ELF-1 (cell line): ENCODE results near the gene GCNT2.
"Not testable (repeated sequence)": the region's sequence is repeated elsewhere in the genome, so short reads cannot be mapped to it uniquely, and the experiment has no call there.

Experiments
- DNase-seq: peaks from one replicate; pipeline ENCODE4 v3.0.0-alpha.2; 2016; ENCODE audit warnings: low read depth, low spot score

The GCNT2 gene

DNA sequence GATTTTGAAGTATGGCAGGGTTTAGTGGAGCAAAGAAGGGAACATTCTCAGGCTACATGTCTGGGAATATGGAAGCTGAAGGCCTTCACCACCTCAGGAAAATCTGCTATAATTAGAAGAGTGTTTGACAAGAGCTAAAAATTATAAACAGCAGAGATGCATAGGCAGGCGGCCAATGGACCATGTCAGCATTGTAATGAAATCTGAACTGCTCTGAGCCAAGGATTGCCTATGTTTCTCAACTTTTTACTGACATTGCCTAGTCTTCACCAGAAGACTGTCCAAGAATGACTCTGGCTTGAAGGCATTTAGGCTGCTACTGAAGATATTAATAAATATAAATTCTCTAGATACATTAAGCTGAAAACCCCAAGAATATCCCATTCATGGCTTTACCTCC is 89.1 kb downstream of the GCNT2 start:
- no peak for DNase-seq

DNA sequence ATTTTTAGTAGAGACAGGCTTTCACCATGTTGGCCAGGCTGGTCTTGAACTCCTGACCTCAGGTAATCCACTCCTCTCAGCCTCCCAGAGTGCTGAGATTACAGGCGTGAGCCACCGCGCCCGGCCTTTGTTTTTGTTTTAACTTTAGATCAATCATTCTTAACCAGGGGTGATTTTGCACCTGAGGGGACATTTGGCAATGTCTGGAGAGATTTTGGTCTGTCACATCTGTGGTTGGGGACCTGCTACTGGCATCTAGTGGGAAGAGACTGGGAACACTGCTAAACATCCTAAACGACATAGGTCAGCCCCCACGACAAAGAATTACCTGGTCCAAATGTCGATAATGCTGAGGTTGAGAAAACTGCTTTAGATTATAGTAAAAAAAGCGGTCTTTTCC is 91.0 kb downstream of the GCNT2 start:
- DNase-seq: peak; percentile 84

DNA sequence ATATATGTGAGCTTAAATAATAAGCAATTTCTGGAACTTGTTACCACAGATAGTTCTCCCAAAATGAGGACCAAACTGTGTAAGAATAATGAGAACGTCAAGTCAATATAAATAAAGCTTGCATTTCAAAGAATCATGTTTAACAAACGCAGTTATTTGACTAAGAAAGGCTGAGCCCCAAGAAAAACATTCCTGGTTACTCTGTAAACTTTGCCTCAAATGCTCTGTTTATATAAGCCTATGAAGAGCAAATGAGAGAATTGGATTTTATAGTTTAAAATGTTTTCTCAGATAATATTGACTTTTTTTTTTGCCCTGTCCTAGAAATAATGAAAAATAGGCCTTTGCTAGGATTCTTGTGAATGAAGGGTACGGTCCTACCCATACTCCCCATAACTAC is 91.9 kb downstream of the GCNT2 start:
- DNase-seq: no peak

DNA sequence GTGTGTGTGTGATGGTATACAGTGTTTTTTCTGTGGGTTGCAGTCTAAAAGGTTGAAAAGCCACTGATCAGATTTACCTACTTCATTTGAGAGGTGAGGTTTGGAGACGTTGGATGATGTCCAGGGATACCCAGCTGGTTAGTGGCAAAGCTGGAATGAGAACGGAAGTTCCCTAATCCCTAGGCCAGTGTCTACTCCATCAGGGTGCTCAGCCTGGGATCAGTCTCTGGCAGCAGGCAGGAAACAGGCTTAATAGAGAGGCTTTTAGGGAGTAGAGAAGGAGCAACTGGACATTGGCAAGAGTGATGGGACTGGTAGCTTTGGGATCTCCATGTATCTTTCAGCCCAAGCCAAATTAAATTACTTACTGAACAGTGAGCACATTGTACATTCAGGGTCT is 92.6 kb downstream of the GCNT2 start:
- no peak for DNase-seq

DNA sequence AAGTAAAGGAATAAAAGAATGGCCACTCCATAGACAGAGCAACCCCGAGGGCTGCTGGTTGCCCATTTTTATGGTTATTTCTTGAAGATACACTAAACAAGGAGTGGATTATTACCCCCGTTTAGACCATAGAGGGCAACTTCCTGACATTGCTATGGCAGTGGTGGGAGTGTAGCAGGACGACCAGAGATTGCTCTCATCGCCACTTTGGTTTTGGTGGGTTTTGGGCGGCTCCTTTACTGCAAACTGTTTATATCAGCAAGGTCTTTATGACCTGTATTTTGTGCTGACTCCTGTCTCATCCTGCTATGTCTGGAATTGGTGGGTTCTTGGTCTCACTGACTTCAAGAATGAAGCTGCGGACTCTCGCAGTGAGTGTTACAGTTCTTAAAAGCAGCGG is 94.5 kb downstream of the GCNT2 start:
- DNase-seq: no peak

DNA sequence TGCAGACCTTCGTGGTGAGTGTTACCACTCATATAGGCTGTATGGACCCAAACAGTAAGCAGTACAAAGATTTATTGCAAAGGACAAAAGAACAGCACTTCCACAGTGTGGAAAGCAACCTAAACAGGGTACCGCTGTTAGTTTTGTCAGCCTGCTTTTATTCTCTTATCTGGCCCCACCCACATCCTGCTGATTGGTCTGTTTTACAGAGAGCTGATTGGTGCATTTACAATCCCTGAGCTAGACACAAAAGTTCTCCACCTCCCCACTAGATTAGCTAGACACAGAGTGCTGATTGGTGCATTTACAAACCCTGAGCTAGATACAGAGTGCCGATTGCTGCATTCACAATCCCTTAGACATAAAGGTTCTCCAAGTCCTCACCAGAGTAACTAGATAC is 95.1 kb downstream of the GCNT2 start:
- not testable (repeated sequence) for DNase-seq

DNA sequence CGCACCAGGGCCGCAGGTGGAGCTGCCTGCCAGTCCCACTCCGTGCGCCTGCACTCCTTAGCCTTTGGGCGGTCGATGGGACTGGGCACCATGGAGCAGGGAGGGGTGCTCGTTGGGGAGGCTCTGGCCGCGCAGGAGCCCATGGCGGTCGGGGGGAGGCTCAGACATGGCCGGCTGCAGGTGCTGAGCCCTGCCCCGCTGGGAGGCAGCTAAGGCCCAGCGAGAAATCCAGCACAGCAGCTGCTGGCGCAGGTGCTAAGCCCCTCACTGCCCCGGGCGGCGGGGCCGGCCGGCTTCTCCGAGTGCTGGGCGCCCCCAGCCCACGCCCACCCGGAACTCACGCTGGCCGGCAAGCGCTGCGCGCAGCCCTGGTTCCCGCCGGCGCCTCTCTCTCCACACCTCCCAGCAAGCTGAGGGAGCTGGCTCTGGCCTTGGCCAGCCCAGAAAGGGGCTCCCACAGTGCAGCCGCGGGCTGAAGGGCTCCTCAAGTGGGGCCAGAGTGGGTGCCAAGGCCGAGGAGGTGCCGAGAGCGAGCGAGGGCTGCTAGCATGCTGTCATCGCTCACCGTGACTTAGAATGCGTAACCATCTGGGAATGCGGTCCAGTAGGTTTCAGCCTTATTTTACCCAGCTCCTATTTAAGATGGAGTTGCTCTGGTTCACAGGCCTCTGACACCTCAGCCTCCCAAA is 96.0 kb downstream of the GCNT2 start:
- DNase-seq: no peak

DNA sequence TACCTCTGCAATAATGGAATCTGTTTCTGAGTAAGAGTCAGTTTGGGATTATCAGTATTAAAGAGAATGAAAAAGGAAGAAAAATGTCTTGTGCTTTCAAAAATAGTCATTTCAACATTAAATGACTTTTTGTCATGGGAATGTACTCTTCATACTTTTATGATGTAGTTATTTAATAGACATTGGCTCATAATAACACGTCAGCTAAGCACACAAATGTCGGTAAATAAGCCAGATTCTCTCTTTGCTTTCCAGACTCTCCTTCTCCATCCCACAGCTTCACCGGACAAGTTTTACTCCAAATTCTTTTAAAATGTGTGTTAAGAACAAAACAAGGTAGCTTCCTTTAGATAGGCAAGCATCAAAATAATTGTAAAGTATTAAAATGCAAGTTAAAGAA is 97.3 kb downstream of the GCNT2 start:
- no peak for DNase-seq

DNA sequence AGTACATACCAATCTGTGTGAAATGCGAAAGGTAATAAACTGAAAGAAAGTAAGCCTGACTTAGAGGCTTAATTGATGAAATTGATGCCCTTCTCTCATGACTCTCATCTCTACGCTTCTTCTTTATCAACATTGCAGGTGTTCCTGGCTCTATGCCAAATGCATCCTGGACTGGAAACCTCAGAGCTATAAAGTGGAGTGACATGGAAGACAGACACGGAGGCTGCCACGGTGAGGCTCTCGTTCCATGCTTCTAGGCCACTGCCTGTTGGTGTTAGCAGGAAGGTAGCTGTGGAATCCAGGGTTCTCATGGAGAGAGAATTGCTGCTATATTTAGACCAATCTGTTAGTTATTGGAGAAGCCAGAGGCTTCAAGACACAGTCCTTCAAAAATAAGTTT is 100.1 kb downstream of the GCNT2 start:
- DNase-seq: no peak

DNA sequence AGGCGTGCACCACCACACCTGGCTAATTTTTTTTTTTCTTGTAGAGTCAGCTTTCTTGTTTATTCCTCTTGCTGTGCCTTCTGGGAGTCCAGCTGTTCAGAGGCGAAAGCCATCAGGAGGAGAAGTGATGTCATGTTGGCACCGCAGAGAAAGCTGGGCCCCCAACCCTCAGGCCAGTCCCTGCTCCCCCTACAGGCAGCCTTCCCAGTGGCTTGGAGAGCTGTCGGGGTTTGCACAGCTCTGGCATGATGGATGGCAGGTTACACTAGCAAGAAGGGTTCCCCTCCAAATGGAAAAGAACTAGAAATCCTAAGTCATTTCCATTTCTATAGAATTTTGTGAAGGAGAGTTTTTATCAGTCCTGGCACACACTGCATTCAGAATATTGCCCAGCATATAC is 100.7 kb downstream of the GCNT2 start:
- DNase-seq: peak; percentile 16

DNA sequence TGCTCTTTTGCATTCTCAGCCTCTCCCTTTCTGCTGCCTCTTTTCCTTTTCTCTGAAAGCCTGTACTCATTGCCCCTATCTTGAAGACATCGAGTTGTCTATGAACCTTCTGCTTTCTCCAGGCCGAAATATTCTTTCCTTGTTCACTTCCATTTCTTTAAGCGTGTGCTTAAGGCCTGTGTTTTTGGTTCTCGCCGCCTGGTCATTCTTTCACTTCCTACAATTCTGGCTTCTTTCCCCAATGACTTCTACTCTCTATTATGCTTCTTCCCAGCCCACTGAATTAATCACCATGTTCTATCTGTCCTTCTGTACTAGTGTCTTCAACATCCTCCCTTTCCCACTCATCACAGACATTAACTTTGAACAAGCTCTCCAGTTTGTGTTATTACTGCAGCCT is 103.7 kb downstream of the GCNT2 start:
- DNase-seq: no peak

DNA sequence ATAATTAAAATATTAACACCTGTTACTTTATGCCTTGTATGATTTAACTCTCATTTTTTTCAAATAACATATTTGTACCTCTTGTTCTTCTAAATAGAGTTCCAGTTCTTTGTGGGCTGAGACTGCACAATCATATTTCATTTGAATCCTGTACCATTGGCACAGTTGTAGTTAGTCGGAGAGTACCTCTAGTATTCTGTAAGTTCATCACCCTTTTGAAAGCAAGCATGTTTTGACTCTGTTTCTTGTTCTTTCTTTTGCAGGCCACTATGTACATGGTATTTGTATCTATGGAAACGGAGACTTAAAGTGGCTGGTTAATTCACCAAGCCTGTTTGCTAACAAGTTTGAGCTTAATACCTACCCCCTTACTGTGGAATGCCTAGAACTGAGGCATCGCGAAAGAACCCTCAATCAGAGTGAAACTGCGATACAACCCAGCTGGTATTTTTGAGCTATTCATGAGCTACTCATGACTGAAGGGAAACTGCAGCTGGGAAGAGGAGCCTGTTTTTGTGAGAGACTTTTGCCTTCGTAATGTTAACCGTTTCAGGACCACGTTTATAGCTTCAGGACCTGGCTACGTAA is 105.1 kb downstream of the GCNT2 start:
- DNase-seq: no peak

DNA sequence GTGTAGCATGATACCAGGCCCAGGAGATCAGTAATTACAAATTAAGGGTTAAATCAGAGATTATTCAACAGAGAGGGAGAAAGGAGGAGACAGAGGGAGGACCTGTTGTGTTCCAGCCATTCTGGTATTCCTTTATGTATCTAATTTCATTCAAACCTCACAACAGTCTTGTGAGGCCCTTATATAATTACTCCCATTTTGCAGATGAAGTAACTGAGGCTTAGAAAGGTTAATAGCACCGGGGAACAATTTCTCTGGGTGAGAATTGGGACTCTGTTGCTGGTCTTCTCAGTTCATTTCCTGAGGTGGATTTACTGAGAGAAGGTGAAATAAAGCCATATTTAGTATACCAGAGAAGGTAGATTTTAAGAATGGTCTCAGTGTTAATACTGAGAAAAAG is 106.6 kb downstream of the GCNT2 start:
- DNase-seq: no peak

DNA sequence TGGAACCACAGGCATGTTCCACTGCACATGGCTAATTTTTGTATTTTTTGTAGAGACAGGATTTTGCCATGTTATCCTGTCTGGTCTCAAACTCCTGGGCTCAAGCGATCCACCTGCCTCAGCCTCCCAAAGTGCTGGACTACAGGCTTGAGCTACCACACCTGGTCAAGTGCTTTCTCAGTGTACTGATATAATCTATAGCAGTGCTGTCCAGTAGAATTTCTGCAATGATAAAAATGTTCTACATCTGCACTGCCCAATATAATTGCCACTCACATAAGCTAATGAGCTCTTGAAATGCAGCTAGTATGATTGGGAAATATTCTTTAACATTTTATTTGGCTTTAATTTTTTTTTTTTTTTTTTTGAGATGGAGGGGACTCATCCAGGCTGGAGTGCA is 109.0 kb downstream of the GCNT2 start:
- no peak for DNase-seq

DNA sequence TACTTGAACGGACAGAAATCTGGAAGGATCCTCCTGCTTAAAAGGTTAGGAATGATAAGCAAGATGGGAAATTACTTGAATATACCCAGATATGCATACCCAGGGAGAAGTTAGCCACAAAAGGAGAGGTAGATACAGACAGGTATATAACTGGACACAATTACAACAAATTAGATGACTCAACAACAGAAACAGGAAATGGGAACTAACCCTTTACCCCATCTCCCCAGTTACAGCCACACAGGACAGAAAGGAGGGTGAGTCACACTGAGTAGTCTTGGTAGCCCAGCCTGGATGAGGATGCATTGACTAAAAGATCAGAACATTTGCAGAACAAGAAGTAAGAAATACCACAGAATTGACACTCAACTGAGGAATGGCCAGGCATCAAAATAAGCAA is 112.1 kb downstream of the GCNT2 start:
- no peak for DNase-seq

DNA sequence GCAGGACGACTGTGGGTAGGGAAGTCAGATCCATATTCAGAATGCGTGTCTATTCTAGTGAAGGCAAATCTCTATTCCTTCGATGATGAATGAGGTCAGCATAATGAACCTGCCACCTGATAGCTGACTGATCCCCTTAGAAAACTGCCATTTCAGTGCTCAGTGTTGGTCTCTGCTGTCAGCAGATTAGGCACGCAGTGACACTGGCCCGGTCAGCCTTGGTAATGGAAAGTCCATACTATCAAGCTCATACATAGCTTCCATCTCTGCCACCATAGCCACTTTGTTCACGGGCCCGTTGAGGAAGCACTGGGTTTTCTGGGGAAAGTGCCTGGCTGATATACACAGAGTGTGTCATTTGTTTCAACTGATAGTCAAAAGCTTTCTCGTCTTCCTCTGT is 119.3 kb downstream of the GCNT2 start:
- DNase-seq: no peak

DNA sequence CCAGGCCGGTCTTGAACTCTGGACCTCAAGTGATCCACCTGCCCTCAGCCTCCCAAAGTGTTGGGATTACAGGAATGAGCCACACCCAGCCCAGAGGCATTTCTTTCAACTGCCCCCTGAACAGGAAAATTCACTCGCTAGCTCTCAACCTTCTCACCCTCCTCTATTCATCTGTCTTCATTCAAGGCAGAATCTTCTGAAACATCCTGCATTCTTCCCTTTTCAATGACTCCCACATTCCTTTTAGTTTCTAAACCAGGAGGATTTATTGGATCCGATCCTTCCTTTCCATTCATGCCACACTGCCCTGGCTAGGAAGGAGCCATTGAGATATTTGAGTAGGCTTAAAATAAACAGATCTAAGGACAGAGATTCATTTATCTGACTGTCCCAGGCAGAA is 120.4 kb downstream of the GCNT2 start:
- peak; percentile 60 for DNase-seq

DNA sequence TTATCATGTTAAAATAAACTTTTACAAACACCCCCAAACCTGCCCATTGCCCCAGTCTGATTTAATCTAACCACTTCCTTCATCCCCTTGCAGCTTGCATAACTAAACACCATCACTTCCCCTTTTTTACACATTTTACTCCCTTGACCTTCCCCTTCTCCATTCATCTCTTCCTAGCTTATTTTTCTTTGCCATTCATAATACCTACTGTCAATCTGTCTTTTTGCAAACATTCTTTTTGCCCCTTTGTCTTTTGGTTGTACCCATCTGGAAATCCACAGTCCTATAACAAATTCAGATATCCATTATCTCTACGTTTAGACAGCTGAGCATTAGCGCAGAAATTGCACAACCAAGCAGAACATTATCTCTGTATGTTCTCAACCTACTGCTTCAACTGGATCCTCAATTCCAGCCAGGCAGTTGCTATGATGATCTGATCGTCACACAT is 122.1 kb downstream of the GCNT2 start:
- DNase-seq: no peak

DNA sequence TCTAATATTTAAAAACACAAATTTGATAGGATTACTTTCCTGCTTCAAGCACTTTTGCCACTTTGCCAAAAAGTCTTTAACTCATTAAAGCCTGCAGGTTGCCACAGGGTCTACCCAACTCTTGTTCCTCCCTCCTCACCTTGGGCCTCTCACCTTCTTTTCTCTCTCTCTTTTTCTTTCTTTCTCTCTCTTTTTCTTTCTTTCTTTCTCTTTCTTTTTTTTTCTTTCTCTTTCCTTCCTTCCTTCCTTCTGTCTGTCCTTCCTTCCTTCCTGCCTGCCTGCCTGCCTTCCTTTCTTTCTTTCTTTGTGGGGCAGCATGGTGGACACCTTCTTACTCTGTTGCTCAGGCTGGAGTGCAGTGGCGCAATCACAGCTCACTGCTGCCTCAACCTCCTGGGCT is 123.1 kb downstream of the GCNT2 start:
- DNase-seq: no peak

DNA sequence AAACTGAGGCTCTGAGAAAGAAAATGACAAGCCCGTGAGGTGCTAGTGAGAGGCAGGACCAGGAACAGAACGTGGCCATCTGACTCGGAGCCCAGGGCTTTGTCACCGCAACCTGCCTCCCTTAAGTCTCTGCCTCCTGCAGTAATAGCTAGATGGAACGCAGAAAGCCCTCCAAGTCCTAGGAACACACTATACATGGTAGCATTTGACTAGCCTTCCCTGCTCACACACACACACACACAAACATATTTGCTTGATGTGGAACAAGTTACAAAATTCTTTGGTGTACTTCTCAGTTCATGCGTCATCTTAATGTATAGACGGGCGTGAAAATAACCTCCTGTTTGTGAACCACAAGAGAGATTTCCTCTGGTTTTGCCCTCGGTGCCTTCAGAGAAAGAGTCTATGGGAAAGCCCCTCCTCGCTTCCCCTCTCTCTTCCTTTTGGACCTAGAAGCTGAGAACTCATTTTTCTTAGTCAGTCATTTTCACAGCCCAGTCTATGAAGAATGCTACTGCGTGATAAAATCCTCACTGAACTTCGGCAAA is 134.4 kb downstream of the GCNT2 start:
- DNase-seq: no peak

DNA sequence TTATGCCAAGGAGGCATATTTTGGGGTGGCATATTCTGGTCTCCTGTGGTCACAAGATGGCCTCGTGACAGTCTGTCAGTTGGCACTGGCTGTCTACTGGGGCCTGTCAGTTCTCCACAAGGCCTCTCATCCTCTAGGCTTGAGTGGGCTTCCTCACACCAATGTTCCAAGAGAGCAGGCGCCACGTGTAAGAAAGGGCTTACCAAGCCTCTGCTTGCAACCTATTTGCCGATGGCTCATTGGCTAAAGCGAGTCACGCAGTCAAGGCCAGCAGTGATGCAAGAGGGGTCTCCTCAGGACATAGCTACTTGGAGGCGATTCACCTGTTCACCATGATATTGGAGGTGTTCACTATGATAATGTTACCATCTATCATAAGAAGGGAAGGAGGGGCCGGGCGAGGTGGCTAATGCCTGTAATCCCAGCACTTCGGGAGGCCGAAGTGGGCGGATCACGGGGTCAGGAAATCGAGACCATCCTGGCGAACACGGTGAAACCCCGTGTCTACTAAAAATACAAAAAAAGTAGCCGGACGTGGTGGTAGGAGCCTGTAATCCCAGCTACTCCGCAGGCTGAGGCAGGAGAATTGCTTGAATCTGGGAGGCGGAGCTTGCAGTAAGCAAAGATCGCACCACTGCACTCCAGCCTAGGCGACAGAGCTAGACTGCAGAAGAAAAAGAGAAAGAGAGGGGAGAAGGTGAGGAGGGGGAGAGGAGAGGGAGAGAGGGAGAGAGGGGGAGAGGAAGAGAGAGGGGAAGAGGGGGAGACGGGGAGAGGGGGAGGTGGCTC is 138.0 kb downstream of the GCNT2 start:
- DNase-seq: peak; percentile 40

DNA sequence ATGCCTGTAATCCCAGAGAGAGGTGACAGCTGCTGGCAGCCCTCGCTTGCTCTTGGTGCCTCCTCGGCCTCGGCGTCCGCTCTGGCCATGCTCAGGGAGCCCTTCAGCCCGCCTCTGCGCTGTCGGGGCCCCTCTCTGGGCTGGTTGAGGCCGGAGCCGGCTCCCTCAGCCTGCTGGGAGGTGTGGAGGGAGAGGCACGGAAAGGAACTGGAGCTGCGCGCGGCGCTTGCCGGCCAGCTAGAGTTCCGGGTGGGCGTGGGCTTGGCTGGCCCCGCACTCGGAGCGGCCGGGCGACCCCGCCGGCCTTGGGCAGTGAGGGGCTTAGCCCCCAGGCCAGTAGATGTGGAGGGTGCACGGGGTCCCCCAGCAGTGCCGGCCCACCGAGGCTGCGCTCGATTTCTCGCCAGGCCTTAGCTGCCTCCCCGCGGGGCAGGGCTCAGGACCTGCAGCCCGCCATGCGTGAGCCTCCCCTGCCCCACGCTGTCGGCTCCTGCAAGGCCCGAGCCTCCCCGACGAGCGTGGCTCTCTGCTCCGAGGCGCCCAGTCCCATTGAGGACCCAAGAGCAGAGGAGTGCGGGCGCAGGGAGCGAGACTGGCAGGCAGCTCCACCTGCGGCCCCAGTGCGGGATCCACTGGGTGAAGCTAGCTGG is 138.7 kb downstream of the GCNT2 start:
- peak; percentile 61 for DNase-seq
